KOPT-K1 (cell line): ENCODE measurements around the gene RAB14.
A peak's percentile ranks its signal among the peaks of the same experiment; 100 is the strongest.

Source experiments
- H3K27ac ChIP-seq: fragments of 200-600 bp; sonication (generic); 2 replicates; pipeline ENCODE4 v1.5.1; 2016; ENCODE audit warnings: antibody characterized with exemption, mild to moderate bottlenecking, low read depth, low read length; ENCODE audit not compliant: poor library complexity, severe bottlenecking
- H3K36me3 ChIP-seq: fragments of 200-600 bp; sonication (generic); 2 replicates; pipeline ENCODE4 v1.5.1; 2017; ENCODE audit warnings: antibody characterized with exemption, mild to moderate bottlenecking, low read length, moderate library complexity; ENCODE audit not compliant: insufficient read depth
- H3K9me3 ChIP-seq: fragments of 200-600 bp; sonication (generic); 2 replicates; pipeline ENCODE4 v1.5.1; 2017; ENCODE audit warnings: antibody characterized with exemption, low read length, mild to moderate bottlenecking; ENCODE audit not compliant: insufficient read depth, poor library complexity, severe bottlenecking

RAB14 gene

DNA sequence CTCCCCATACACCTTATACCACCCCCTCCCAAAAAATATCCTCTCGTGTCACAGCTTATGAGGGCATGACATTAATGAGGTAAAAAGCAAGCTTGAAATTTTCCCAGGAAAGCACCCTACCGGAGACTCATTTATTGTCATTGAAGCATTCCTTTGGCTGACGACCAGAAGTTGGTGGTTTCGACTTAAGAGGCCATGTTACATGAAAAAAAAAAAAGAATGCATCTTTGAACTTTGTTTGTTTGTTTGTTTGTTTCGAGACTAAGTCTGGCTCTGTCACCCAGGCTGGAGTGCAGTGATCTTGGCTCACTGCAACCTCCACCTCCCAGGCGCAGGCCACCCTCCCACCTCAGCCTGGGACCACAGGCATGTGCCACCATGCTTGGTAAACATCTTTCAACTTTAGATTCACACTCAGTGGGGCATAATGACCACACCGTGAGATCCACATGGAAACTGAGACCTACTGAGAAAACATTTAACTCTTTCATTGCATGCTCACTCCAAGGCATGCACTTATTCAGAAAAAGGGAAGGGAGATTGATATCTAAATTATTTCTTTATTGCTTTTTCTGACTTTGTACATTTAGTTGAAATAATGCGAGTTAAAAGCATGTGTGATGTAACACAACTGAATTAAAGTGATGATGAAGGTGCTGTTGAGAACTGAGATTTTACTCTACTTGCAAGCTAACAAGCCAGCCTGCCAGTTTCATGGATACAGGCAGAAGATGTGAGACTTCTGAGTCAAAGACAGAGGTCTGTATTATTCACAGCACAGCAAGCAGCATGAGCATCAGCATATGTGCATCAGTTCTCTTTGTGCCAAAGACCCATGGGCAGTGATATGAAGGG, 5.1 kb upstream of the RAB14 start:
- Histone ChIP-seq H3K36me3 (no peaks in the 10 kb centered on the region), H3K27ac (no peak overlapping the region), H3K9me3 (no peaks in the 10 kb centered on the region)

DNA sequence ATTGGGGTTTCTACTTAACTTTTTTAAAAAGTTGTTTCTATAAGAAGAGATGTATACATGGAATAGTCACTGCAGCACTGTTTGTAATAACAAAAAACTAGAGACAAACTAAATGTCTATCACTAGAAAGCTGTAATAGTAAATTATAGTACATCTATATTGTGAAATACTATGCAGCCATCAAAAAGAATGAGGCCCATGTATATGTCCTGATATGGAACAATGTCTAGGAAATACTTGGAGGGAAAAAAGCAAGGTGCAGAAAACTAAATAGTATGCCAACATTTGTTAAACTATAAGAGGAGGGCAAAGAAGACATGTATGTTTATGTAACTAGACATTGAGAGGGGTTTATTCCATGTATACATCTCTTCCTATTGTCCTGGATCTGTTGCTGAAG, 2.9 kb upstream of the RAB14 start:
- Histone ChIP-seq H3K9me3 (no peaks in the 10 kb centered on the region), H3K36me3 (no peaks in the 10 kb centered on the region), H3K27ac (no peak overlapping the region)

DNA sequence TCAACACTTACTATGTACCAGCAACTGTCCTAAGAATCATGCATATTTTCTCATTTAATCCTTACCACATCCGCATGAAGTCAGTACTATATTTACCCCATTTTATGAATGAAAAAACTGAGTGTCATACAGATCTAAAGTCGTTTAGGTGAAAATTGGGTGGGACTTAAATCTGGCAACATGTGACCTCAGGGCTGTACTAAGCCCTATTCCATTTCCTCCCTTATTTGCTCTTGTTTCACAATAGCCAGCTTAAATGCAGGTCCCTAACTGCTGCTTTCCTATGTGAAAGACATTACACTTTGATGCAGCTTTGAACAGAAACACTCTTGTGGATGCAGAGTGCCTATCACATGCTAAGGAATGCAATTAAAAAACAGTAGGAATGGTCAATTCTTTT, 2.5 kb upstream of the RAB14 start:
- no peaks in the 10 kb centered on the region for H3K9me3 ChIP-seq
- no peak overlapping the region for H3K27ac ChIP-seq
- H3K36me3 ChIP-seq: no peaks in the 10 kb centered on the region

DNA sequence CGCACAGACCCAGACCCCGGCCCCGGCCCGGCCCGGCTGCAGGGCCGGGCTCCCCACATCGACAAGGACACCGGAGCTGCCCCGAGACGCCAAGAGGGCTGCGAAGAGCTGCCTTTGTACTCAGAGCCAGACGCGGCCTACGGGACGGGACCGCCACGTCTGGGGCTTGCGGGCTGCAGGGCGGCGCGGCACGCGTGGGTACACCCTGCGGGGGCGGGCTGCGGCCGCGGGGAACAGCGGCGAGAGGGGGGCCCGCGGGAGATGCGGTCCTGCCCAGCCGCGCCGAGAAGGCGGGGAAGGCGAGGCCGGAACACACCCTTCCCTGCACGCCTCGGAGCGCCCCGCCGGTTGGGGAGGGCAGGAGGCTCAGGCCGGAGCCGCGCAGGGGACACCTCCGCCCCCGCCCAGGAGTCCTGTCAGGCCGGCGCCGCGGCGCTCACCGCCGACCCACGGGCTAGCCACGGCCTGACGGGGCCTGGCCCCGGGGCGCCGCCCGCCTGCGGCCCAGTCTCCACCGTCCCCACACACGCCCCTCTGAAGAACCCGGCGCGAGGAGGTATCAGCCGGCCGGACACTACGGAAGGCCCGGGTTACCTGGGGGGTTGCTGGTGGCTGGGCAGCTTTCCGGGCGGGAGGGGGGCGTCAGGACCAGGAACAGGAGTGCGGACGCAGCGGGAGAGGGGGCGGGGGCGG, 478 bp downstream of the RAB14 start:
- no peaks in the 10 kb centered on the region for H3K9me3 ChIP-seq
- peak overlapping the region; percentile 93 for H3K27ac ChIP-seq
- no peaks in the 10 kb centered on the region for H3K36me3 ChIP-seq

DNA sequence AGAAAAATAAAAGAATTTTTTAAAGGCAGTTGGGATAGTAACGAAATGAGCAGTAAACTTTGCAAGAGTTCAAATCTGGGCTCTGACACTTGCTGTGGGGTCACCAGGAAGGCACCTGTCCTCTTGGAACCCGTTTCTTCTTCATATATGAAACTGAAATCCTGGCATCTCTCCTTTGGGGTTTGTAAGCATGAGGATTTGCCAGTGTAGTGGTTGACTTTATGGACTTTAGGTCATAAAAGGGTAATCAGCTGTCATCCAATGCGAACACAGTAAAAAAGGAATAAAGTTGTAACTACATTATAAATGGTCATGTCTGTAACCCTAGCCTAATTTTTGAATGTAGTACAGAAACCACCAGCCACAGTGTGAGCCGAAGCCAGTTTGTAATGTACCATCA, 1.3 kb downstream of the RAB14 start:
- Histone ChIP-seq H3K9me3 (no peaks in the 10 kb centered on the region), H3K36me3 (no peaks in the 10 kb centered on the region), H3K27ac (peak overlapping the region; percentile 93)

GRCh38 chr9:121199921-121200320, 1.7 kb downstream of the RAB14 start:
- H3K36me3 ChIP-seq: no peaks in the 10 kb centered on the region
- H3K27ac ChIP-seq: peak overlapping the region; percentile 93
- H3K9me3 ChIP-seq: no peaks in the 10 kb centered on the region

DNA sequence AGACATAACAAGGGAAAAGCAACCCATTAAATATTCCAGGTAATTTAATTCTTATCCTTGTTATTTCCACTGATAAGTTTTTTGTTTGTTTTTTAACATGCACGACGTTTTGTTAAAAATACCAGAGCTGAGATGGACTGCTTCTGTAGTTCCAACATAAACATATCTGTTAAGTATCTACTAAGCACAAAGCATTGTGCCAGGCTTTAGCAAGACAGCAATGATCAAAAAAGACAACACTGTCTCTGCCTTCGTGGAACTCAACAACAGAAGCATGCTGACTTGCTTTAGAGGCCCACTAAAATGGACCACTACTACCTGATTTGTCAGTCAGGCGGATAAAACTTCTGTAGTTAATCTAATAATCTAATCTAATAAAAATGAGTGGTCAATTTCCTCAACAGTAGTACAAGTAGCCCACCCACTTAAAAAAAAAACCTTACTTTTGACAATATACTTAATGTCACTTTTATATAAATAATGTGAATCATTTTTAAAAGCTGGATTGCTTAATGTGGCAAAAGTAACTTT, 3.1 kb downstream of the RAB14 start:
- H3K27ac ChIP-seq: no peak overlapping the region
- no peaks in the 10 kb centered on the region for H3K9me3 ChIP-seq
- H3K36me3 ChIP-seq: no peaks in the 10 kb centered on the region

DNA sequence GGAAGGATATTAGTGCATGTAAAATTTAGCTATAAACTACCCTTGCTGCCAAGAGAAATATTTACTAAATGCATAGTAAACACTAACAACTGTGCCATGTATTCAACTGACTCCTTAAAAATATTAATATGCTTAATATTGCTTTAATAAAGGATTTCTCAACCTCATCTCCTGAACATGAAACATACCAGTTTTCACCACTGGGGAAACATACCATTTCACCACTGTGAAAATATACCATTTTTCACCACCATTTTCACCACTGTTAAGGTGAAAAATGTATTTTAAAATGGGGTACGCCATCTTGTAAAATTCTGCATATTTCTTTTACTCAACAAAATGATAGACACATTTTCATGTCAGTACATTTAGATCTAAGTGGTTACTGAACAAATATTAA, 4.5 kb downstream of the RAB14 start:
- H3K9me3 ChIP-seq: no peaks in the 10 kb centered on the region
- no peak overlapping the region for H3K27ac ChIP-seq
- no peaks in the 10 kb centered on the region for H3K36me3 ChIP-seq

- Histone ChIP-seq H3K27ac (no peak overlapping the region), H3K36me3 (no peaks in the 10 kb centered on the region)
Measured at GRCh38 chr9:121196389-121196788, 5.3 kb downstream of the RAB14 start.

DNA sequence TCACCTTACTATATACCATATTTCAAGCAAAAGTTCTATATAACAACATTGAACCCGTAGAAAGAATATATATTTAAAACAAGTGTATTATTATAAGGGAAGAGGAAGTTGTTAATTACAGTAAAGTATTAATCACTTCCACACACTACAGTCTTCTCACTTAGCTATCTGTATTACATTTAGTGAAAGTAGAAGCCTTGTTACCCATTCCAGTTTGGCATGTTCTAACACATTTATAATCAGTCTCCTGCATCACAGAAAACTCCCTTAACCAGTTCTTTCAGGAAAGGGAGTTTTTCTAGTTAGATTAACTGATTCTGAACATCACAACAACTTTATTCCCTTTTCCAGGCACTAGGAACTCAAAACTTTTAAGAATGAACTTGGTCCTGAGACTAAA, 6.9 kb downstream of the RAB14 start:
- Histone ChIP-seq H3K36me3 (0 out of 2 replicates have a peak, but pooled peaks cover 5% of the 10 kb centered on the region), H3K9me3 (no peaks in the 10 kb centered on the region), H3K27ac (no peak overlapping the region)

More at GRCh38 chr9:121196389-121196788, 5.3 kb downstream of the RAB14 start:
- no peaks in the 10 kb centered on the region for H3K9me3 ChIP-seq

- H3K36me3 ChIP-seq: peaks cover 12% of the 10 kb centered on the region
- H3K27ac ChIP-seq: no peak overlapping the region
- H3K9me3 ChIP-seq: no peaks in the 10 kb centered on the region
Measured at GRCh38 chr9:121192959-121193640, 8.6 kb downstream of the RAB14 start.

- Histone ChIP-seq H3K36me3 (peaks cover 12% of the 10 kb centered on the region), H3K27ac (no peak overlapping the region)
Measured at GRCh38 chr9:121192518-121192917, 9.2 kb downstream of the RAB14 start.

DNA sequence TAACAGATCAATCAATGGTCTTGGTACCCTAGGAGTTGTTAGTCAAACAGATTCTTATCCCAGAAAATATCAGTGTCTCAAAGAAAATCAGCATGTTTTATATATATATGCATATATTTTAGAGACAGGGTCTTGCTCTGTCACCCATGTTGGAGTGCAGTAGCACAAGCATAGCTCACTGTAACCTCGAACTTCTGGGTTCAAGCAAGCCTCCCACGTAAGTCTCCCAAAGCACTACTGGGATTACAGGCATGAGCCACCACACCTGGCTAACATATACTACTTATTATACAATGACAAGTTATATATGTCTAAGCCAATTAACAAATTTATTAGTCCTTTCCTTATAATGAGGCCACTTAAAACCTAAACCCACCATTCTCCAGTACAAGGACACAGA, 10.4 kb downstream of the RAB14 start:
- H3K36me3 ChIP-seq: peaks cover 17% of the 10 kb centered on the region

More at GRCh38 chr9:121192518-121192917, 9.2 kb downstream of the RAB14 start:
- H3K9me3 ChIP-seq: no peaks in the 10 kb centered on the region

DNA sequence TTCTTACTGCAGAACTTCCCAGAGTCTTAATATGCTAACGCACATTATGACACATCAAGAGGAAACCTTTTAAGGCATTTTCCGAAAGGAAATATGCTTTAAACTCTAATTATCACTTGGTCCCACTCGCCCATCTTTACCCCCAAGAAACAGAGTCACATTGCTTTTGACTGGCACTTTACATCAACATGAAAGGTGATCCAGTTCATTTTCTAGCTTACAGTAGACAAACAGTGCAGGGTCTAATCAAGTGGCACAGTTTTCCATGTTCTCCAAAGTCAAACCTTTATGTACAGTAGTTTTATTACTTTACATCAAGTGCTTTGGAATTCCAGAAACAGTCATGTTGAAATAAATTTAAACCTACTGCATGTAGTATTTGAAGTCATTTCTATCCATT, 12.0 kb downstream of the RAB14 start:
- peaks cover 29% of the 10 kb centered on the region for H3K36me3 ChIP-seq
- H3K9me3 ChIP-seq: no peaks in the 10 kb centered on the region
- H3K27ac ChIP-seq: no peak overlapping the region

More for the DNA sequence above, 10.4 kb downstream of the RAB14 start:
- Histone ChIP-seq H3K9me3 (no peaks in the 10 kb centered on the region), H3K27ac (no peak overlapping the region)

DNA sequence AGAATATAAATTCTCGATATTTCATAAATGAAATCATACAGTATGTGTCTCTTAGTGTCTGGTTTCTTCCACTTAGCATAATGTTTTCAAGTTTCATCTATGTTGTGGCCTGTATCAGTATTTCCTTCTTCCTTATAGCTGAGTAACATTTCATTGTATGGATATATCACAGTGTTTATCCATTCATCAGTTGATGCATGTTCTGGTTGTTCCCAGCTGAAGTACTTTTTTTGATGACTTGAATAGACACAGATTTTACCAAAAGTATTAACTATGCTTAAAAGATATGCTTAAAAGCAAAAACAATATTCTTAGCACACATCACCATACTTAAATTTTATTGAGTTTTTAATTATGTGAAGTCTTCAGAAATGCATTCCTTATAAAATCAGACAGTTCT, 12.7 kb downstream of the RAB14 start:
- peaks cover 36% of the 10 kb centered on the region for H3K36me3 ChIP-seq
- H3K27ac ChIP-seq: no peak overlapping the region
- no peaks in the 10 kb centered on the region for H3K9me3 ChIP-seq
